GM12878 (cell line): ENCODE results near the gene LUZP2. TPM values are rescaled to one million over a fixed set of nuclear protein-coding genes. Genes with fewer than 3 reads are reported as not detected.

ENCODE experiments used
- BCL3 ChIP-seq: IDR thresholded peaks from 2 replicates; pipeline ENCODE4 v1.6.1; 2011; ENCODE audit warnings: borderline replicate concordance, low read depth, mild to moderate bottlenecking, moderate library complexity, low read length; ENCODE audit not compliant: insufficient read depth, poor library complexity, severe bottlenecking
- EGR1 ChIP-seq, 2 experiments: IDR thresholded peaks; 1 replicate in 1 of 2; 2 replicates in 1 of 2; pipeline ENCODE4 v1.6.1; 2011 to 2012; ENCODE audit warnings: low read depth in 2 of 2, low read length in 2 of 2, borderline replicate concordance in 1 of 2, mild to moderate bottlenecking in 1 of 2, moderate library complexity in 1 of 2
- NFYA ChIP-seq: IDR thresholded peaks from 2 replicates; pipeline ENCODE4 v1.6.1; 2011; ENCODE audit warnings: low read depth, mild to moderate bottlenecking, low read length, improper control_type of control experiment, borderline replicate concordance
- NKRF ChIP-seq: fragments of 450-650 bp; conservative IDR thresholded peaks from 2 replicates; pipeline ENCODE4 v1.6.1; 2017; ENCODE audit warnings: mild to moderate bottlenecking, moderate library complexity
- TCF12 ChIP-seq: IDR thresholded peaks from 2 replicates; pipeline ENCODE4 v1.6.1; 2011; ENCODE audit warnings: low read depth, mild to moderate bottlenecking, low read length
- polyA plus RNA-seq, 11 experiments: library from polyadenylated mRNA; depleted of rRNA in 4 of 11; unstranded in 6 of 11; stranded (reverse) in 5 of 11; fragments of >200 nt; fragmentation: Nextera tagmentation in 4 of 11; fragmentation: Illumina TruSeq in 1 of 11; extraction: Ambion mirVana in 4 of 11; extraction: Trizol in 1 of 11; gene quantifications; 1 replicate in 1 of 11; 2 replicates in 10 of 11; pipeline versions ENCODE4 v1.2.1 to v1.2.3, GENCODE V29; 2011 to 2016; ENCODE audit warnings: inconsistent platforms in 2 of 11, missing spikeins in 2 of 11, low read depth in 1 of 11
- total RNA-seq, 4 experiments: library from RNA; depleted of rRNA in 3 of 4; stranded (reverse); fragments of >200 nt in 3 of 4; fragmentation: Illumina TruSeq in 1 of 4; extraction: Trizol in 1 of 4; gene quantifications; 2 replicates each; pipeline versions ENCODE4 v1.2.1 to v1.2.3, GENCODE V29; 2013 to 2021
- TF ChIP-seq, protein P1 (sequence below): IDR thresholded peaks from 2 replicates; pipeline ENCODE4 v1.6.1; 2012; ENCODE audit warnings: improper control_type of control experiment, low read depth, low read length; ENCODE audit not compliant: insufficient replicate concordance
- TF ChIP-seq, protein P2 (sequence below): fragments of 450-650 bp; IDR thresholded peaks from 2 replicates; pipeline ENCODE4 v1.6.1; 2016; ENCODE audit warnings: mild to moderate bottlenecking, moderate library complexity, borderline replicate concordance
- TF ChIP-seq, protein P3 (sequence below): fragments of 450-650 bp; IDR thresholded peaks from 2 replicates; pipeline ENCODE4 v1.6.1; 2017; ENCODE audit warnings: low read depth, mild to moderate bottlenecking, moderate library complexity

Gene LUZP2
- total and polyA plus RNA-seq, 10 of the 15 experiments (the other 5 are each of a cell fraction or from before 2014, with no cell fraction given), result not detected

- TF ChIP-seq NKRF, result no peak
- TF ChIP-seq NFYA, result no peak
- no peak for TF ChIP-seq EGR1 (IDR thresholded peaks at IDR 0.05; ENCODE audit: borderline replicate concordance in 1 of 2, low read depth in 2 of 2, low read length in 2 of 2)
- TF ChIP-seq BCL3, result no peak
- TF ChIP-seq, protein P1, sequence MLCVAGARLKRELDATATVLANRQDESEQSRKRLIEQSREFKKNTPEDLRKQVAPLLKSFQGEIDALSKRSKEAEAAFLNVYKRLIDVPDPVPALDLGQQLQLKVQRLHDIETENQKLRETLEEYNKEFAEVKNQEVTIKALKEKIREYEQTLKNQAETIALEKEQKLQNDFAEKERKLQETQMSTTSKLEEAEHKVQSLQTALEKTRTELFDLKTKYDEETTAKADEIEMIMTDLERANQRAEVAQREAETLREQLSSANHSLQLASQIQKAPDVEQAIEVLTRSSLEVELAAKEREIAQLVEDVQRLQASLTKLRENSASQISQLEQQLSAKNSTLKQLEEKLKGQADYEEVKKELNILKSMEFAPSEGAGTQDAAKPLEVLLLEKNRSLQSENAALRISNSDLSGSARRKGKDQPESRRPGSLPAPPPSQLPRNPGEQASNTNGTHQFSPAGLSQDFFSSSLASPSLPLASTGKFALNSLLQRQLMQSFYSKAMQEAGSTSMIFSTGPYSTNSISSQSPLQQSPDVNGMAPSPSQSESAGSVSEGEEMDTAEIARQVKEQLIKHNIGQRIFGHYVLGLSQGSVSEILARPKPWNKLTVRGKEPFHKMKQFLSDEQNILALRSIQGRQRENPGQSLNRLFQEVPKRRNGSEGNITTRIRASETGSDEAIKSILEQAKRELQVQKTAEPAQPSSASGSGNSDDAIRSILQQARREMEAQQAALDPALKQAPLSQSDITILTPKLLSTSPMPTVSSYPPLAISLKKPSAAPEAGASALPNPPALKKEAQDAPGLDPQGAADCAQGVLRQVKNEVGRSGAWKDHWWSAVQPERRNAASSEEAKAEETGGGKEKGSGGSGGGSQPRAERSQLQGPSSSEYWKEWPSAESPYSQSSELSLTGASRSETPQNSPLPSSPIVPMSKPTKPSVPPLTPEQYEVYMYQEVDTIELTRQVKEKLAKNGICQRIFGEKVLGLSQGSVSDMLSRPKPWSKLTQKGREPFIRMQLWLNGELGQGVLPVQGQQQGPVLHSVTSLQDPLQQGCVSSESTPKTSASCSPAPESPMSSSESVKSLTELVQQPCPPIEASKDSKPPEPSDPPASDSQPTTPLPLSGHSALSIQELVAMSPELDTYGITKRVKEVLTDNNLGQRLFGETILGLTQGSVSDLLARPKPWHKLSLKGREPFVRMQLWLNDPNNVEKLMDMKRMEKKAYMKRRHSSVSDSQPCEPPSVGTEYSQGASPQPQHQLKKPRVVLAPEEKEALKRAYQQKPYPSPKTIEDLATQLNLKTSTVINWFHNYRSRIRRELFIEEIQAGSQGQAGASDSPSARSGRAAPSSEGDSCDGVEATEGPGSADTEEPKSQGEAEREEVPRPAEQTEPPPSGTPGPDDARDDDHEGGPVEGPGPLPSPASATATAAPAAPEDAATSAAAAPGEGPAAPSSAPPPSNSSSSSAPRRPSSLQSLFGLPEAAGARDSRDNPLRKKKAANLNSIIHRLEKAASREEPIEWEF, result no peak
- TF ChIP-seq, protein P2, sequence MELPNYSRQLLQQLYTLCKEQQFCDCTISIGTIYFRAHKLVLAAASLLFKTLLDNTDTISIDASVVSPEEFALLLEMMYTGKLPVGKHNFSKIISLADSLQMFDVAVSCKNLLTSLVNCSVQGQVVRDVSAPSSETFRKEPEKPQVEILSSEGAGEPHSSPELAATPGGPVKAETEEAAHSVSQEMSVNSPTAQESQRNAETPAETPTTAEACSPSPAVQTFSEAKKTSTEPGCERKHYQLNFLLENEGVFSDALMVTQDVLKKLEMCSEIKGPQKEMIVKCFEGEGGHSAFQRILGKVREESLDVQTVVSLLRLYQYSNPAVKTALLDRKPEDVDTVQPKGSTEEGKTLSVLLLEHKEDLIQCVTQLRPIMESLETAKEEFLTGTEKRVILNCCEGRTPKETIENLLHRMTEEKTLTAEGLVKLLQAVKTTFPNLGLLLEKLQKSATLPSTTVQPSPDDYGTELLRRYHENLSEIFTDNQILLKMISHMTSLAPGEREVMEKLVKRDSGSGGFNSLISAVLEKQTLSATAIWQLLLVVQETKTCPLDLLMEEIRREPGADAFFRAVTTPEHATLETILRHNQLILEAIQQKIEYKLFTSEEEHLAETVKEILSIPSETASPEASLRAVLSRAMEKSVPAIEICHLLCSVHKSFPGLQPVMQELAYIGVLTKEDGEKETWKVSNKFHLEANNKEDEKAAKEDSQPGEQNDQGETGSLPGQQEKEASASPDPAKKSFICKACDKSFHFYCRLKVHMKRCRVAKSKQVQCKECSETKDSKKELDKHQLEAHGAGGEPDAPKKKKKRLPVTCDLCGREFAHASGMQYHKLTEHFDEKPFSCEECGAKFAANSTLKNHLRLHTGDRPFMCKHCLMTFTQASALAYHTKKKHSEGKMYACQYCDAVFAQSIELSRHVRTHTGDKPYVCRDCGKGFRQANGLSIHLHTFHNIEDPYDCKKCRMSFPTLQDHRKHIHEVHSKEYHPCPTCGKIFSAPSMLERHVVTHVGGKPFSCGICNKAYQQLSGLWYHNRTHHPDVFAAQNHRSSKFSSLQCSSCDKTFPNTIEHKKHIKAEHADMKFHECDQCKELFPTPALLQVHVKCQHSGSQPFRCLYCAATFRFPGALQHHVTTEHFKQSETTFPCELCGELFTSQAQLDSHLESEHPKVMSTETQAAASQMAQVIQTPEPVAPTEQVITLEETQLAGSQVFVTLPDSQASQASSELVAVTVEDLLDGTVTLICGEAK, result no peak
- TF ChIP-seq, protein P3, sequence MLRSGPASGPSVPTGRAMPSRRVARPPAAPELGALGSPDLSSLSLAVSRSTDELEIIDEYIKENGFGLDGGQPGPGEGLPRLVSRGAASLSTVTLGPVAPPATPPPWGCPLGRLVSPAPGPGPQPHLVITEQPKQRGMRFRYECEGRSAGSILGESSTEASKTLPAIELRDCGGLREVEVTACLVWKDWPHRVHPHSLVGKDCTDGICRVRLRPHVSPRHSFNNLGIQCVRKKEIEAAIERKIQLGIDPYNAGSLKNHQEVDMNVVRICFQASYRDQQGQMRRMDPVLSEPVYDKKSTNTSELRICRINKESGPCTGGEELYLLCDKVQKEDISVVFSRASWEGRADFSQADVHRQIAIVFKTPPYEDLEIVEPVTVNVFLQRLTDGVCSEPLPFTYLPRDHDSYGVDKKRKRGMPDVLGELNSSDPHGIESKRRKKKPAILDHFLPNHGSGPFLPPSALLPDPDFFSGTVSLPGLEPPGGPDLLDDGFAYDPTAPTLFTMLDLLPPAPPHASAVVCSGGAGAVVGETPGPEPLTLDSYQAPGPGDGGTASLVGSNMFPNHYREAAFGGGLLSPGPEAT, result no peak
- TF ChIP-seq TCF12, result no peak
Observed at GRCh38 chr11:24511511-24511910, 14.7 kb downstream of the LUZP2 start (continued).
